ENCODE results near the gene PURB. TPM values are rescaled to one million over a fixed set of nuclear protein-coding genes. Genes with fewer than 3 reads are reported as not detected.

The PURB gene
- total and polyA plus RNA-seq, 9 of the 15 experiments (the other 6 are each of a cell fraction or from before 2014, with no cell fraction given) = 1.6 to 14.1 (median 8.8) TPM

DNA sequence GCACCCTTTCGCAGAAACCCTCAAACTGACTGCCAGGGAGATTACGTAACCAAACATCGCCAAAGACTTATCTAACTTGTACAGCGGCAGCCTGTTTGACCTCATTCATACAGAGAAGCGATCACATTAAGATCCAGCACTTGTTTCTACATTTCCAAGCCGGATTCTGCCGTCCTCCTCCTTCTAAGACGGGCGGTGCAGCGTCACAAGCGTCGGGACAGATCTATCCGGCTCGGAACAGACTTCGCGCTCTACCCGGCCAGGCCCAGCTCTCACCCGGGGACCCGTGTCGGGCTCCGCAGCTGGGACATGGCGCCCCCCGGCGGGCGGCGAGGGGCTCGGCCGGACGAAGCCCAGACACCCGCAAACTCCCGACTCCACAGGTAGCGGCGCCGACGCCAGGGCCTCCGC lies 37.8 kb downstream of the PURB start (continued):
- TF ChIP-seq ZBTB8A (IDR thresholded peaks at IDR 0.05; ENCODE audit: partially characterized antibody) = no peak
- TF ChIP-seq, protein P1, sequence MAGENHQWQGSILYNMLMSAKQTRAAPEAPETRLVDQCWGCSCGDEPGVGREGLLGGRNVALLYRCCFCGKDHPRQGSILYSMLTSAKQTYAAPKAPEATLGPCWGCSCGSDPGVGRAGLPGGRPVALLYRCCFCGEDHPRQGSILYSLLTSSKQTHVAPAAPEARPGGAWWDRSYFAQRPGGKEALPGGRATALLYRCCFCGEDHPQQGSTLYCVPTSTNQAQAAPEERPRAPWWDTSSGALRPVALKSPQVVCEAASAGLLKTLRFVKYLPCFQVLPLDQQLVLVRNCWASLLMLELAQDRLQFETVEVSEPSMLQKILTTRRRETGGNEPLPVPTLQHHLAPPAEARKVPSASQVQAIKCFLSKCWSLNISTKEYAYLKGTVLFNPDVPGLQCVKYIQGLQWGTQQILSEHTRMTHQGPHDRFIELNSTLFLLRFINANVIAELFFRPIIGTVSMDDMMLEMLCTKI (IDR thresholded peaks at IDR 0.05; ENCODE audit: partially characterized antibody) = no peak
- TF ChIP-seq ZBTB43 (CRISPR knock-in tag; IDR thresholded peaks at IDR 0.05) = no peak
- TF ChIP-seq CBFA2T3 (IDR thresholded peaks at IDR 0.05) = peak; percentile 94
- no peak for TF ChIP-seq HNRNPUL1 (IDR thresholded peaks at IDR 0.05; ENCODE audit: low read length)
- TF ChIP-seq IFI16 (CRISPR knock-in tag; IDR thresholded peaks at IDR 0.05) = no peak
- TF ChIP-seq RB1 (IDR thresholded peaks at IDR 0.05; ENCODE audit: low read depth) = peak; percentile 86; the same call in 1 of the 2 replicates
- TF ChIP-seq SMARCA5 (IDR thresholded peaks at IDR 0.05) = no peak; the same call in 1 of the 2 replicates
- no peak for TF ChIP-seq YBX1 (IDR thresholded peaks at IDR 0.05)
- no peak for TF ChIP-seq MECOM (CRISPR knock-in tag; IDR thresholded peaks at IDR 0.05)
- peak; percentile 87 for TF ChIP-seq CREM (IDR thresholded peaks at IDR 0.05; ENCODE audit: low read depth)
- TF ChIP-seq, protein P2, sequence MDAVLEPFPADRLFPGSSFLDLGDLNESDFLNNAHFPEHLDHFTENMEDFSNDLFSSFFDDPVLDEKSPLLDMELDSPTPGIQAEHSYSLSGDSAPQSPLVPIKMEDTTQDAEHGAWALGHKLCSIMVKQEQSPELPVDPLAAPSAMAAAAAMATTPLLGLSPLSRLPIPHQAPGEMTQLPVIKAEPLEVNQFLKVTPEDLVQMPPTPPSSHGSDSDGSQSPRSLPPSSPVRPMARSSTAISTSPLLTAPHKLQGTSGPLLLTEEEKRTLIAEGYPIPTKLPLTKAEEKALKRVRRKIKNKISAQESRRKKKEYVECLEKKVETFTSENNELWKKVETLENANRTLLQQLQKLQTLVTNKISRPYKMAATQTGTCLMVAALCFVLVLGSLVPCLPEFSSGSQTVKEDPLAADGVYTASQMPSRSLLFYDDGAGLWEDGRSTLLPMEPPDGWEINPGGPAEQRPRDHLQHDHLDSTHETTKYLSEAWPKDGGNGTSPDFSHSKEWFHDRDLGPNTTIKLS (IDR thresholded peaks at IDR 0.05; ENCODE audit: borderline replicate concordance, low read depth) = peak; percentile 34; the same call in 1 of the 2 replicates
- TF ChIP-seq MTF1 (CRISPR knock-in tag; IDR thresholded peaks at IDR 0.05; ENCODE audit: borderline replicate concordance) = no peak
- no peak for TF ChIP-seq KLF6 (CRISPR knock-in tag; IDR thresholded peaks at IDR 0.05; ENCODE audit: borderline replicate concordance)
- TF ChIP-seq ZNF507 (tag; conservative IDR thresholded peaks at IDR 0.05) = no peak
- no peak for TF ChIP-seq JUN (IDR thresholded peaks at IDR 0.05; ENCODE audit: borderline replicate concordance, low read depth, low read length)
- TF ChIP-seq JUN (CRISPR knock-in tag; IDR thresholded peaks at IDR 0.05; ENCODE audit: borderline replicate concordance) = 0 out of 2 replicates have a peak, but pooled peaks have one; percentile 51
- no peak for TF ChIP-seq PCBP2 (IDR thresholded peaks at IDR 0.05; ENCODE audit: low read depth, low read length, poor library complexity, severe bottlenecking)
- no peak for TF ChIP-seq NR2C2 (CRISPR knock-in tag; IDR thresholded peaks at IDR 0.05)
- TF ChIP-seq NR2C2 (tag; IDR thresholded peaks at IDR 0.05) = 0 out of 2 replicates have a peak, but pooled peaks have one; percentile 23
- TF ChIP-seq GTF3C2 (IDR thresholded peaks at IDR 0.05; ENCODE audit: borderline replicate concordance, extremely low read depth, insufficient read length) = no peak
- no peak for TF ChIP-seq SRSF3 (IDR thresholded peaks at IDR 0.05; ENCODE audit: insufficient read depth, low read length)
- no peak for TF ChIP-seq U2AF1 (optimal IDR thresholded peaks at IDR 0.05; ENCODE audit: low read depth, low read length)
- peak; percentile 90 for TF ChIP-seq SMARCA4 (IDR thresholded peaks at IDR 0.05)

Measured in K562 (cell line).